H1 (cell line): Measurements from ENCODE around the gene TRAPPC2. TPM values are rescaled to one million over a fixed set of nuclear protein-coding genes. Genes with fewer than 3 reads are reported as not detected.

Source experiments
- CTCF ChIA-PET: fragments of 300-600 bp; sonication (Branson Sonifier 250); formaldehyde crosslinking; loops from one replicate; lab custom pipeline; 2021; ENCODE audit not compliant: partially characterized antibody; lab: Charles Lee
- POLR2A ChIA-PET: fragments of 300-600 bp; sonication (Branson Sonifier 250); formaldehyde crosslinking; loops from one replicate; lab custom pipeline; 2021; ENCODE audit warnings: inconsistent platforms; ENCODE audit not compliant: partially characterized antibody; lab: Charles Lee
- DNase-seq, 2 experiments: peaks; one replicate each; pipeline versions ENCODE4 v3.0.0 to v3.0.0-alpha.2; 2010 to 2022; ENCODE audit warnings: low spot score in 2 of 2, low read depth in 1 of 2, mixed read lengths in 1 of 2
- FAIRE-seq: peaks from 2 replicates; lab custom pipeline; 2011; peaks lifted over from hg19 to GRCh38; lab: Jason Lieb, UNC
- H2AFZ ChIP-seq: 2 replicates; pipeline ENCODE4 v1.8.1; 2012; ENCODE audit warnings: low read length, inconsistent platforms
- H2AK5ac ChIP-seq: 2 replicates; pipeline ENCODE4 v1.6.1; 2013; ENCODE audit warnings: low read depth, low read length
- H2BK120ac ChIP-seq: replicated peaks from 2 replicates; pipeline ENCODE3; 2013; ENCODE audit warnings: low read depth, low read length, inconsistent platforms
- H2BK12ac ChIP-seq: 2 replicates; pipeline ENCODE4 v1.6.1; 2013; ENCODE audit warnings: low read depth, low read length
- H2BK15ac ChIP-seq: 2 replicates; pipeline ENCODE4 v1.6.1; 2013; ENCODE audit warnings: low read length
- H2BK20ac ChIP-seq: 2 replicates; pipeline ENCODE4 v1.6.1; 2013; ENCODE audit warnings: low read length
- H2BK5ac ChIP-seq: 2 replicates; pipeline ENCODE4 v1.6.1; 2013; ENCODE audit warnings: low read depth, low read length
- H3K14ac ChIP-seq: 2 replicates; pipeline ENCODE4 v1.6.1; 2013; ENCODE audit warnings: inconsistent platforms; ENCODE audit not compliant: insufficient read length
- H3K18ac ChIP-seq: 2 replicates; pipeline ENCODE4 v1.6.1; 2013; ENCODE audit warnings: low read length; ENCODE audit errors: extremely low read depth
- H3K23ac ChIP-seq: 2 replicates; pipeline ENCODE4 v1.6.1; 2013; ENCODE audit warnings: inconsistent platforms; ENCODE audit not compliant: insufficient read length
- H3K23me2 ChIP-seq: 2 replicates; pipeline ENCODE4 v1.6.1; 2013; ENCODE audit warnings: low read depth, low read length
- H3K27ac ChIP-seq: 2 replicates; pipeline ENCODE4 v1.6.1; 2011; ENCODE audit warnings: low read depth, low read length, inconsistent platforms
- H3K27me3 ChIP-seq, 4 experiments: replicated peaks in 1 of 4; 1 replicate in 1 of 4; 2 replicates in 3 of 4; pipeline versions ENCODE4 v1.6.1 to v1.8.1; 2011 to 2013; ENCODE audit warnings: low read length in 3 of 4, mild to moderate bottlenecking in 3 of 4, inconsistent platforms in 2 of 4, mixed read lengths in 2 of 4, moderate library complexity in 1 of 4; ENCODE audit not compliant: control insufficient read depth in 3 of 4, insufficient read depth in 3 of 4; ENCODE audit errors: extremely low read depth in 1 of 4
- H3K36me3 ChIP-seq, 4 experiments: 2 replicates each; pipeline versions ENCODE4 v1.6.1 to v1.8.1; 2011 to 2013; ENCODE audit warnings: mild to moderate bottlenecking in 4 of 4, low read length in 3 of 4, moderate library complexity in 2 of 4, control low read depth in 1 of 4, inconsistent platforms in 1 of 4; ENCODE audit not compliant: insufficient read depth in 4 of 4, control insufficient read depth in 2 of 4
- H3K4ac ChIP-seq: replicated peaks from 2 replicates; pipeline ENCODE3; 2013; ENCODE audit warnings: low read length, low read depth, mixed read lengths, inconsistent platforms; ENCODE audit not compliant: insufficient read length
- H3K4me1 ChIP-seq, 4 experiments: replicated peaks in 1 of 4; 1 replicate in 1 of 4; 2 replicates in 3 of 4; pipeline versions ENCODE4 v1.6.1 to v1.8.1; 2011 to 2013; ENCODE audit warnings: low read length in 3 of 4, inconsistent platforms in 2 of 4, mixed read lengths in 1 of 4; ENCODE audit not compliant: insufficient read depth in 4 of 4, control insufficient read depth in 3 of 4
- H3K4me2 ChIP-seq, 2 experiments: 2 replicates each; pipeline versions ENCODE4 v1.6.1 to v1.8.1; 2011 to 2013; ENCODE audit warnings: low read depth in 2 of 2, low read length in 2 of 2, control low read depth in 1 of 2, inconsistent platforms in 1 of 2, mild to moderate bottlenecking in 1 of 2; ENCODE audit not compliant: insufficient read depth in 1 of 2
- H3K4me3 ChIP-seq, 4 experiments: fragments of 200-600, 300-600 bp in 1 of 4; sonication (generic), shearing (Covaris generic), sonication (Bioruptor Twin) in 1 of 4; 2 replicates each; pipeline versions ENCODE4 v1.5.1 to v1.8.1; 2011 to 2016; ENCODE audit warnings: low read length in 4 of 4, low read depth in 3 of 4, control low read depth in 2 of 4, inconsistent platforms in 2 of 4, mild to moderate bottlenecking in 2 of 4, mixed read lengths in 1 of 4, moderate library complexity in 1 of 4; ENCODE audit not compliant: insufficient read depth in 2 of 4; ENCODE audit errors: extremely low read depth in 1 of 4
- H3K56ac ChIP-seq: replicated peaks from 2 replicates; pipeline ENCODE3; 2013; ENCODE audit warnings: low read depth, mild to moderate bottlenecking, mixed read lengths, low read length, inconsistent platforms; ENCODE audit not compliant: insufficient read length
- H3K79me1 ChIP-seq: 2 replicates; pipeline ENCODE4 v1.6.1; 2013; ENCODE audit warnings: low read depth, low read length, control low read depth
- H3K79me2 ChIP-seq, 2 experiments: 2 replicates each; pipeline versions ENCODE4 v1.6.1 to v1.8.1; 2012 to 2013; ENCODE audit warnings: low read length in 2 of 2, mild to moderate bottlenecking in 2 of 2, inconsistent platforms in 1 of 2; ENCODE audit not compliant: insufficient read depth in 2 of 2, control insufficient read depth in 1 of 2
- H3K9ac ChIP-seq, 4 experiments: replicated peaks in 1 of 4; 1 replicate in 1 of 4; 2 replicates in 3 of 4; pipeline versions ENCODE4 v1.6.1 to v1.8.1; 2011 to 2013; ENCODE audit warnings: low read depth in 3 of 4, low read length in 3 of 4, control low read depth in 2 of 4, mild to moderate bottlenecking in 2 of 4, moderate library complexity in 2 of 4, inconsistent platforms in 1 of 4; ENCODE audit errors: extremely low read depth in 1 of 4
- H3K9me3 ChIP-seq, 2 experiments: 2 replicates each; pipeline versions ENCODE4 v1.6.1 to v1.8.1; 2012 to 2013; ENCODE audit warnings: mild to moderate bottlenecking in 2 of 2, moderate library complexity in 2 of 2, control low read depth in 1 of 2, inconsistent platforms in 1 of 2, low read depth in 1 of 2, low read length in 1 of 2, mixed read lengths in 1 of 2; ENCODE audit not compliant: insufficient read depth in 2 of 2
- H4K20me1 ChIP-seq, 2 experiments: replicated peaks in 1 of 2; 2 replicates each; pipeline versions ENCODE3 to v1.8.1; 2011 to 2013; ENCODE audit warnings: inconsistent platforms in 2 of 2, low read length in 2 of 2, mild to moderate bottlenecking in 1 of 2; ENCODE audit not compliant: insufficient read depth in 2 of 2, control insufficient read depth in 1 of 2
- H4K5ac ChIP-seq: 2 replicates; pipeline ENCODE4 v1.6.1; 2013; ENCODE audit warnings: low read length, low read depth, mixed read lengths, inconsistent platforms; ENCODE audit not compliant: insufficient read length
- H4K8ac ChIP-seq: 2 replicates; pipeline ENCODE4 v1.8.0; 2013; ENCODE audit warnings: mild to moderate bottlenecking, moderate library complexity, low read length, inconsistent platforms; ENCODE audit not compliant: insufficient read depth; ENCODE audit errors: extremely low read depth
- H4K91ac ChIP-seq: replicated peaks from 2 replicates; pipeline ENCODE3; 2013; ENCODE audit warnings: low read length, mixed read lengths, inconsistent platforms; ENCODE audit not compliant: insufficient read length
- ASH2L ChIP-seq: fragments of 200-600, 300-600 bp; sonication (generic); IDR thresholded peaks from one replicate; pipeline ENCODE4 v1.7.1; 2017; ENCODE audit warnings: low read length
- BCL11A ChIP-seq, 2 experiments: IDR thresholded peaks; one replicate each; pipeline ENCODE4 v1.6.1; 2011; ENCODE audit warnings: low read depth in 2 of 2, low read length in 2 of 2, mild to moderate bottlenecking in 2 of 2
- CTBP2 ChIP-seq: IDR thresholded peaks from 2 replicates; pipeline ENCODE4 v1.7.0; 2011; ENCODE audit warnings: borderline replicate concordance, mild to moderate bottlenecking, moderate library complexity, mixed read lengths, low read length; ENCODE audit not compliant: insufficient read depth, insufficient read length
- GTF2F1 ChIP-seq: IDR thresholded peaks from 2 replicates; pipeline ENCODE4 v1.6.1; 2012; ENCODE audit warnings: low read depth, low read length, improper control_type of control experiment, borderline replicate concordance
- JUN ChIP-seq: IDR thresholded peaks from 2 replicates; pipeline ENCODE4 v1.6.1; 2011; ENCODE audit warnings: low read depth, mild to moderate bottlenecking, improper control_type of control experiment, low read length
- KDM5A ChIP-seq: fragments of 200-600 bp; IDR thresholded peaks from 2 replicates; pipeline ENCODE4 v1.7.1; 2012; ENCODE audit warnings: mild to moderate bottlenecking, low read length, inconsistent platforms, mixed read lengths
- MAX ChIP-seq: IDR thresholded peaks from 2 replicates; pipeline ENCODE4 v1.6.1; 2012; ENCODE audit warnings: inconsistent platforms
- POLR2A ChIP-seq, 2 experiments: IDR thresholded peaks; 1 replicate in 1 of 2; 2 replicates in 1 of 2; pipeline ENCODE4 v1.6.1; 2011; ENCODE audit warnings: low read depth in 2 of 2, low read length in 2 of 2, mild to moderate bottlenecking in 2 of 2; ENCODE audit errors: control extremely low read depth in 1 of 2
- RXRA ChIP-seq: IDR thresholded peaks from 2 replicates; pipeline ENCODE4 v1.6.1; 2011; ENCODE audit warnings: low read depth, mild to moderate bottlenecking, low read length, moderate library complexity; ENCODE audit not compliant: insufficient read depth
- USF2 ChIP-seq: IDR thresholded peaks from 2 replicates; pipeline ENCODE4 v1.6.1; 2011; ENCODE audit warnings: low read length, improper control_type of control experiment
- WGBS, 2 experiments: shearing (Covaris generic) in 1 of 2; methylation state at CpG; one replicate each; pipeline versions ENCODE4 v1.1.6 to v1.1.7; 2013 to 2015; ENCODE audit warnings: low lambda C conversion rate in 2 of 2, mixed read lengths in 2 of 2, inconsistent platforms in 1 of 2, low coverage in 1 of 2, missing lambda C conversion rate in 1 of 2; ENCODE audit not compliant: insufficient replicate concordance in 2 of 2, insufficient coverage in 1 of 2, insufficient read length in 1 of 2; ENCODE audit errors: extremely low coverage in 1 of 2, missing lambda C conversion rate in 1 of 2; 5-methylcytosine and 5-hydroxymethylcytosine counted together
- polyA plus RNA-seq, 7 experiments: library from polyadenylated mRNA; depleted of rRNA in 3 of 7; stranded (reverse) in 5 of 7; unstranded in 2 of 7; fragments of >200 nt in 5 of 7; fragments of 200-250 nt in 2 of 7; gene quantifications; 1 replicate in 5 of 7; 2 replicates in 1 of 7; 4 replicates in 1 of 7; pipeline versions ENCODE4 v1.2.1 to v1.2.3, GENCODE V29; 2011 to 2013; ENCODE audit warnings: missing spikeins in 2 of 7, mixed read lengths in 2 of 7
- total RNA-seq: library from RNA; stranded (reverse); fragmentation: NEBNext Ultra II Directional; extraction: Animal tissue kit (Norgen Biotek cat#: 25700); gene quantifications from 2 replicates; pipeline ENCODE4 v1.2.1, GENCODE V29; 2021

The TRAPPC2 gene
- total and polyA plus RNA-seq, 2 of the 8 experiments (the other 6 are each of a cell fraction or from before 2014, with no cell fraction given), result 6.7 to 10.8 TPM

GRCh38 chrX:13697455-13697854 is 37.0 kb downstream of the TRAPPC2 start:
- no peak for DNase-seq
- H3K9me3 ChIP-seq, result no peaks in the 10 kb centered on the region
- H3K4me1 ChIP-seq, result peaks cover 2 to 7% (median 3%) of the 10 kb centered on the region in 4 experiments; a peak in 4 of 7 replicates
- H3K18ac ChIP-seq, result no peak overlapping the region
- H2BK120ac ChIP-seq, result no peak overlapping the region
- H2AK5ac ChIP-seq, result no peak overlapping the region
- no peak overlapping the region for H2BK12ac ChIP-seq
- H2AFZ ChIP-seq, result no peak overlapping the region
- peaks cover 4 to 92% of the 10 kb centered on the region in 2 experiments for H3K79me2 ChIP-seq
- POLR2A ChIA-PET, result no interaction called here
- H3K14ac ChIP-seq, result no peak overlapping the region
- H2BK20ac ChIP-seq, result no peak overlapping the region
- H2BK15ac ChIP-seq, result no peak overlapping the region
- no peak overlapping the region for H3K27ac ChIP-seq
- peaks cover 0 to 21% of the 10 kb centered on the region in 2 experiments for H4K20me1 ChIP-seq
- no peaks in the 10 kb centered on the region; a peak in 1 of 8 replicates for H3K36me3 ChIP-seq
- CTCF ChIA-PET, result interaction anchor here (0.7 to 0.9 kb wide), 2 partner anchors 59 to 794 kb away, joined by 3 read pairs; no protein-coding TSS in a partner anchor
- H4K8ac ChIP-seq, result no peak overlapping the region
- FAIRE-seq, result no peak
- H3K27me3 ChIP-seq, result no peaks in the 10 kb centered on the region
- no peak overlapping the region for H4K91ac ChIP-seq
- H3K4ac ChIP-seq, result no peak overlapping the region
- H3K23ac ChIP-seq, result no peak overlapping the region
- H2BK5ac ChIP-seq, result no peak overlapping the region
- H3K79me1 ChIP-seq, result peaks cover 3% of the 10 kb centered on the region
- no peak overlapping the region for H3K4me3 ChIP-seq
- WGBS, 2 experiments, result 92% methylated on average over 2 of the region's 2 CpGs; no CpG with 5 or more reads in 1 of the 2 experiments
- no peak overlapping the region for H4K5ac ChIP-seq
- no peaks in the 10 kb centered on the region for H3K23me2 ChIP-seq
- no peak overlapping the region for H3K9ac ChIP-seq
- H3K4me2 ChIP-seq, result no peak overlapping the region
- no peak overlapping the region for H3K56ac ChIP-seq
- TF ChIP-seq BCL11A (IDR thresholded peaks at IDR 0.05; ENCODE audit: low read depth in 2 of 2, low read length in 2 of 2) (no peak), POLR2A (IDR thresholded peaks at IDR 0.05; ENCODE audit: control extremely low read depth in 1 of 2, low read depth in 2 of 2, low read length in 2 of 2) (no peak), KDM5A (no peak), RXRA (no peak), ASH2L (no peak), GTF2F1 (no peak), CTBP2 (no peak), JUN (no peak), MAX (no peak), USF2 (no peak)
